Suprapubic skin (tissue), 4 donors: ENCODE results near the gene TMEM131.

ENCODE experiments used
- CTCF ChIP-seq, 2 donors: fragments of 200-600 bp in 1 of 2; fragments of 450-650 bp in 1 of 2; sonication (generic) in 1 of 2; IDR thresholded peaks; one replicate each; pipeline ENCODE4 v1.5.1; 2016 to 2019; ENCODE audit warnings: antibody characterized with exemption in 2 of 2, mild to moderate bottlenecking in 1 of 2, moderate library complexity in 1 of 2
- EP300 ChIP-seq: sonication (generic); formaldehyde crosslinking; IDR thresholded peaks from one replicate; pipeline ENCODE4 v1.6.1; 2017; ENCODE audit warnings: antibody characterized with exemption
- POLR2A ChIP-seq, 2 donors: fragments of 450-650 bp; IDR thresholded peaks; one replicate each; pipeline ENCODE4 v1.6.1; 2017; ENCODE audit warnings: antibody characterized with exemption in 2 of 2, mild to moderate bottlenecking in 2 of 2, moderate library complexity in 2 of 2
- POLR2AphosphoS5 ChIP-seq, 3 donors: sonication (generic); formaldehyde crosslinking; IDR thresholded peaks; one replicate each; pipeline ENCODE4 v1.6.1; 2017; ENCODE audit warnings: antibody characterized with exemption in 3 of 3

GRCh38 chr2:98029718-98030222 lies 34.0 kb upstream of the TMEM131 start:
- TF ChIP-seq POLR2AphosphoS5 (IDR thresholded peaks at IDR 0.05) = no peak
- TF ChIP-seq CTCF (IDR thresholded peaks at IDR 0.05) = no peak
- TF ChIP-seq EP300 = no peak
- TF ChIP-seq POLR2A (IDR thresholded peaks at IDR 0.05) = no peak
